ENCODE results near the gene HS3ST4. TPM values are rescaled to one million over a fixed set of nuclear protein-coding genes. Genes with fewer than 3 reads are reported as not detected.

HS3ST4 gene
- total and polyA plus RNA-seq, 2 experiments from 2014 or later: 0.44 to 2.1 TPM

DNA sequence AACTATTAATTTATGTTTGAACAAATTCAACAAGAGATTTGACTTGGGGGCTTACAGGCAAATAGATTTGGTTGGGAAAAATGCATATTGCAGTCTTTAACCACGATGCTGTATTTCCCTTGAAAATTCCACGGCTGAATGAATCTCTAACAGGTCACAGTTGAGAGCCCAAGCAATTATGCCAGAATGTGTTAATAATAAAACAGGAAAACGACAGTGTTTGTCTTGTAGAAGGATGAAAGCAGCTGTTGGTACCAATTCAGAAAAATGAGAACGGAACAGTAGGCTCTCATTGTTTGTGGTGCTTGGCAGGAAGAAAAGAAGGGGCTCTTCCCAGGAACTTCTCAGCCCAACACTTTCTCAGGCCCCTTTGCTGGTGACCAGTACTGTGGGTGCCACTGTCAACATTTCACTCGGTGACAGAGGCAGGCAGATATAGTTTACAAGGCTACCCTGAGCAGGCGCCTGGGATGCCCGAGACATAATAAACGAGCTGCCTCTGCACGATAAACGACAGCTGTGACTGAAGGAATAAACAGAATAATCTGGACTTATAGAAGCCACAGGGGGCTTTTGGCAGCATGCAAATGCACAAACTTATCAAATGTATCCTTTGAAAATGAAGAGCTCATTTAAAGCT lies 387.1 kb downstream of the HS3ST4 start (continued):
- no peak for TF ChIP-seq ZNF114 (CRISPR knock-in tag; IDR thresholded peaks at IDR 0.05)

DNA sequence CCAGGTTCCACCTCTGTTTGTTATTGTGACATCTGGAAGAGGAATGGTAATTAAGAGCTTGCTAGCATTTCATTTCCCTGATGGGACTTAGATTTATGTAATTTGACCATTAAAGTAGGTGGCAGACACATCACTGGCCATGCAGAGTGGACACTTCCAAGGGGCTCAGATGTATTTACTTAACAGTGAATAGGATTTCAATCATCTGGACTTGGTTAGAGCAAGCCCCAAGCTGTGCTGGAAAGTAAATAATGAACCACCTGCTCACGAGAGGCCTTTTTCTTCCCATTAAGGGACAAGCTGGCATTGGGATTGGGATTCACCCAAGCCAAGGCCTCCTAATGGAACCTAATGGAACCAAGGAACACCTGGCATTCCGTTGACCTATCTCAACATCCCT lies 395.3 kb downstream of the HS3ST4 start:
- Histone ChIP-seq H2AFZ (no peak overlapping the region), H3K36me3 (ENCODE audit: insufficient read depth) (no peaks in the 10 kb centered on the region)
- H3K4me3 Mint-ChIP-seq: no peak overlapping the region

More for the DNA sequence above, 395.3 kb downstream of the HS3ST4 start:
- Mint-ChIP-seq H3K4me1 (0 out of 3 replicates have a peak, but pooled peaks cover 2% of the 10 kb centered on the region), H3K36me3 (ENCODE audit: low read depth) (peaks cover 14% of the 10 kb centered on the region), H3K27me3 (ENCODE audit: insufficient read depth, low read depth, poor library complexity) (peaks cover 2% of the 10 kb centered on the region), H3K9me3 (peaks cover 84% of the 10 kb centered on the region), H3K27ac (no peak overlapping the region)
- no peaks in the 10 kb centered on the region for H3K9me2 ChIP-seq (ENCODE audit: insufficient read depth)
- no peak overlapping the region for H3K4me3 ChIP-seq
- no peak overlapping the region for H3K27ac ChIP-seq (ENCODE audit: low read depth)
- H3F3A ChIP-seq (replicated peaks; ENCODE audit: low read depth): no peaks in the 10 kb centered on the region
- H3K79me2 ChIP-seq (replicated peaks; ENCODE audit: insufficient read depth): no peaks in the 10 kb centered on the region
- H3K27me3 ChIP-seq (ENCODE audit: insufficient read depth): no peaks in the 10 kb centered on the region
- TF ChIP-seq, protein P1, sequence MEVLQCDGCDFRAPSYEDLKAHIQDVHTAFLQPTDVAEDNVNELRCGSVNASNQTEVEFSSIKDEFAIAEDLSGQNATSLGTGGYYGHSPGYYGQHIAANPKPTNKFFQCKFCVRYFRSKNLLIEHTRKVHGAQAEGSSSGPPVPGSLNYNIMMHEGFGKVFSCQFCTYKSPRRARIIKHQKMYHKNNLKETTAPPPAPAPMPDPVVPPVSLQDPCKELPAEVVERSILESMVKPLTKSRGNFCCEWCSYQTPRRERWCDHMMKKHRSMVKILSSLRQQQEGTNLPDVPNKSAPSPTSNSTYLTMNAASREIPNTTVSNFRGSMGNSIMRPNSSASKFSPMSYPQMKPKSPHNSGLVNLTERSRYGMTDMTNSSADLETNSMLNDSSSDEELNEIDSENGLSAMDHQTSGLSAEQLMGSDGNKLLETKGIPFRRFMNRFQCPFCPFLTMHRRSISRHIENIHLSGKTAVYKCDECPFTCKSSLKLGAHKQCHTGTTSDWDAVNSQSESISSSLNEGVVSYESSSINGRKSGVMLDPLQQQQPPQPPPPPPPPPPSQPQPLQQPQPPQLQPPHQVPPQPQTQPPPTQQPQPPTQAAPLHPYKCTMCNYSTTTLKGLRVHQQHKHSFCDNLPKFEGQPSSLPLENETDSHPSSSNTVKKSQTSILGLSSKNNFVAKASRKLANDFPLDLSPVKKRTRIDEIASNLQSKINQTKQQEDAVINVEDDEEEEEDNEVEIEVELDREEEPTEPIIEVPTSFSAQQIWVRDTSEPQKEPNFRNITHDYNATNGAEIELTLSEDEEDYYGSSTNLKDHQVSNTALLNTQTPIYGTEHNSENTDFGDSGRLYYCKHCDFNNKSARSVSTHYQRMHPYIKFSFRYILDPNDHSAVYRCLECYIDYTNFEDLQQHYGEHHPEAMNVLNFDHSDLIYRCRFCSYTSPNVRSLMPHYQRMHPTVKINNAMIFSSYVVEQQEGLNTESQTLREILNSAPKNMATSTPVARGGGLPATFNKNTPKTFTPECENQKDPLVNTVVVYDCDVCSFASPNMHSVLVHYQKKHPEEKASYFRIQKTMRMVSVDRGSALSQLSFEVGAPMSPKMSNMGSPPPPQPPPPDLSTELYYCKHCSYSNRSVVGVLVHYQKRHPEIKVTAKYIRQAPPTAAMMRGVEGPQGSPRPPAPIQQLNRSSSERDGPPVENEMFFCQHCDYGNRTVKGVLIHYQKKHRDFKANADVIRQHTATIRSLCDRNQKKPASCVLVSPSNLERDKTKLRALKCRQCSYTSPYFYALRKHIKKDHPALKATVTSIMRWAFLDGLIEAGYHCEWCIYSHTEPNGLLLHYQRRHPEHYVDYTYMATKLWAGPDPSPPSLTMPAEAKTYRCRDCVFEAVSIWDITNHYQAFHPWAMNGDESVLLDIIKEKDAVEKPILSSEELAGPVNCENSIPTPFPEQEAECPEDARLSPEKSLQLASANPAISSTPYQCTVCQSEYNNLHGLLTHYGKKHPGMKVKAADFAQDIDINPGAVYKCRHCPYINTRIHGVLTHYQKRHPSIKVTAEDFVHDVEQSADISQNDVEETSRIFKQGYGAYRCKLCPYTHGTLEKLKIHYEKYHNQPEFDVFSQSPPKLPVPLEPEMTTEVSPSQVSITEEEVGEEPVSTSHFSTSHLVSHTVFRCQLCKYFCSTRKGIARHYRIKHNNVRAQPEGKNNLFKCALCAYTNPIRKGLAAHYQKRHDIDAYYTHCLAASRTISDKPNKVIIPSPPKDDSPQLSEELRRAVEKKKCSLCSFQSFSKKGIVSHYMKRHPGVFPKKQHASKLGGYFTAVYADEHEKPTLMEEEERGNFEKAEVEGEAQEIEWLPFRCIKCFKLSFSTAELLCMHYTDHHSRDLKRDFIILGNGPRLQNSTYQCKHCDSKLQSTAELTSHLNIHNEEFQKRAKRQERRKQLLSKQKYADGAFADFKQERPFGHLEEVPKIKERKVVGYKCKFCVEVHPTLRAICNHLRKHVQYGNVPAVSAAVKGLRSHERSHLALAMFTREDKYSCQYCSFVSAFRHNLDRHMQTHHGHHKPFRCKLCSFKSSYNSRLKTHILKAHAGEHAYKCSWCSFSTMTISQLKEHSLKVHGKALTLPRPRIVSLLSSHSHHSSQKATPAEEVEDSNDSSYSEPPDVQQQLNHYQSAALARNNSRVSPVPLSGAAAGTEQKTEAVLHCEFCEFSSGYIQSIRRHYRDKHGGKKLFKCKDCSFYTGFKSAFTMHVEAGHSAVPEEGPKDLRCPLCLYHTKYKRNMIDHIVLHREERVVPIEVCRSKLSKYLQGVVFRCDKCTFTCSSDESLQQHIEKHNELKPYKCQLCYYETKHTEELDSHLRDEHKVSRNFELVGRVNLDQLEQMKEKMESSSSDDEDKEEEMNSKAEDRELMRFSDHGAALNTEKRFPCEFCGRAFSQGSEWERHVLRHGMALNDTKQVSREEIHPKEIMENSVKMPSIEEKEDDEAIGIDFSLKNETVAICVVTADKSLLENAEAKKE (CRISPR knock-in tag; IDR thresholded peaks at IDR 0.05): no peak
- no peak for TF ChIP-seq EZH2 (IDR thresholded peaks at IDR 0.05; ENCODE audit: low read depth, unreplicated experiment)
- H3K4me2 ChIP-seq: no peak overlapping the region
- no peaks in the 10 kb centered on the region for H3K4me1 ChIP-seq (ENCODE audit: insufficient read depth)
- no peaks in the 10 kb centered on the region for H4K20me1 ChIP-seq (replicated peaks; ENCODE audit: insufficient read depth)
- DNase-seq (ENCODE audit: low spot score) (no peak), ATAC-seq (no peak)
